Right lobe of liver (tissue), 6 donors: ENCODE results near the gene ANKRD16. TPM values are rescaled to one million over a fixed set of nuclear protein-coding genes. Genes with fewer than 3 reads are reported as not detected.

Source experiments
- ATAC-seq, 4 donors: fragments of 200-7000 bp; cut with Tn5 transposase; one replicate each; pipeline ENCODE4 v1.9.1; 2020; ENCODE audit warnings: mild to moderate bottlenecking in 4 of 4, moderate library complexity in 4 of 4
- DNase-seq, 3 donors: peaks; one replicate each; pipeline ENCODE4 v3.0.0-alpha.2; 2020
- H3K27ac ChIP-seq, 3 donors: fragments of 200-600 bp; one replicate each; pipeline ENCODE4 v1.8.0; 2022
- H3K27me3 ChIP-seq, 2 donors: fragments of 200-600 bp; one replicate each; pipeline ENCODE4 v1.8.0; 2022
- H3K36me3 ChIP-seq, 4 donors: fragments of 200-600 bp; sonication (generic) in 1 of 4; one replicate each; pipeline versions ENCODE4 v1.5.1 to v1.8.0; 2017 to 2022; ENCODE audit warnings: control low read depth in 1 of 4
- H3K4me1 ChIP-seq, 4 donors: fragments of 200-600 bp; sonication (generic) in 1 of 4; one replicate each; pipeline versions ENCODE4 v1.5.1 to v1.8.0; 2017 to 2022; ENCODE audit warnings: control low read depth in 1 of 4
- H3K4me3 ChIP-seq, 3 donors: fragments of 200-600 bp; one replicate each; pipeline ENCODE4 v1.8.0; 2022
- H3K9me3 ChIP-seq, 4 donors: fragments of 200-600 bp; sonication (generic) in 1 of 4; one replicate each; pipeline versions ENCODE4 v1.5.1 to v1.8.0; 2017 to 2022; ENCODE audit warnings: control low read depth in 1 of 4
- CTCF ChIP-seq, 4 donors: fragments of 200-600 bp in 3 of 4; fragments of 450-650 bp in 1 of 4; IDR thresholded peaks; one replicate each; pipeline versions ENCODE4 v1.5.1 to v1.8.0; 2016 to 2022; ENCODE audit warnings: antibody characterized with exemption in 4 of 4, mild to moderate bottlenecking in 2 of 4
- POLR2A ChIP-seq: fragments of 450-650 bp; IDR thresholded peaks from one replicate; pipeline ENCODE4 v1.6.1; 2017; ENCODE audit warnings: antibody characterized with exemption, mild to moderate bottlenecking
- WGBS: methylation state at CpG from one replicate; pipeline ENCODE4 v1.1.6; 2018; ENCODE audit warnings: low coverage, low lambda C conversion rate; ENCODE audit not compliant: insufficient coverage; ENCODE audit errors: missing lambda C conversion rate; 5-methylcytosine and 5-hydroxymethylcytosine counted together
- intact Hi-C, 2 donors: fragments of 100-400 bp; cut with DNase I; formaldehyde crosslinking; loops; one replicate each; pipeline versions ENCODE4 v1.11.2 to v1.14.1; 2022
- total RNA-seq, 6 experiments: library from RNA; depleted of rRNA in 2 of 6; stranded (reverse); fragments of >200 nt in 2 of 6; fragmentation: NEBNext Ultra II Directional in 3 of 6; extraction: Animal tissue kit (Norgen Biotek cat#: 25700) in 3 of 6; gene quantifications; one replicate each; pipeline versions ENCODE4 v1.1.0 to v1.2.4, GENCODE V29; 2016 to 2023
- donor health status: DM: no; HTN: yes; CAD: no.
- donor health status: DM: no; HTN: no; CAD: no.
- donor health status: DM: no; HTN: no; CAD: no.
- donor health status: DM: no; HTN: yes; CAD: no.
- donor health status: DM: no; HTN: yes; CAD: no.

ANKRD16 gene
- total RNA-seq, 6 experiments from 2014 or later = 1.8 to 6.1 (median 4.1) TPM

GRCh38 chr10:5862360-5862961 is 27.2 kb downstream of the ANKRD16 start:
- no peaks in the 10 kb centered on the region for H3K27me3 ChIP-seq
- no peak overlapping the region for H3K27ac ChIP-seq
- no peak overlapping the region for H3K4me3 ChIP-seq
- H3K4me1 ChIP-seq = no peaks in the 10 kb centered on the region
- intact Hi-C loops = no loop called here
- ATAC-seq (no peak), DNase-seq (no peak)
- no peaks in the 10 kb centered on the region for H3K36me3 ChIP-seq
- 100% methylated on average over 3 of the region's 7 CpGs for WGBS
- no peak for TF ChIP-seq POLR2A
- no peaks in the 10 kb centered on the region for H3K9me3 ChIP-seq

GRCh38 chr10:5860066-5860465 is 29.6 kb downstream of the ANKRD16 start:
- 67% methylated on average over 7 of the region's 7 CpGs for WGBS
- no peak overlapping the region for H3K27ac ChIP-seq
- no peaks in the 10 kb centered on the region for H3K27me3 ChIP-seq
- no peaks in the 10 kb centered on the region for H3K9me3 ChIP-seq
- no peak for TF ChIP-seq POLR2A
- no peak for TF ChIP-seq CTCF (IDR thresholded peaks at IDR 0.05)
- intact Hi-C loops = no loop called here
- ATAC-seq (peak in 3 of 4 donors; percentile 40 to 48 (median 43)), DNase-seq (no peak)
- H3K36me3 ChIP-seq = no peaks in the 10 kb centered on the region
- H3K4me3 ChIP-seq = no peak overlapping the region
- H3K4me1 ChIP-seq = no peaks in the 10 kb centered on the region

GRCh38 chr10:5858811-5859210 is 30.9 kb downstream of the ANKRD16 start:
- Histone ChIP-seq H3K36me3 (no peaks in the 10 kb centered on the region), H3K4me1 (no peaks in the 10 kb centered on the region), H3K4me3 (no peak overlapping the region), H3K9me3 (no peaks in the 10 kb centered on the region), H3K27ac (no peak overlapping the region), H3K27me3 (no peaks in the 10 kb centered on the region)
- DNase-seq (no peak), ATAC-seq (no peak)
- 86% methylated on average over 1 of the region's 5 CpGs for WGBS
- TF ChIP-seq CTCF (IDR thresholded peaks at IDR 0.05) = no peak
- no peak for TF ChIP-seq POLR2A
- intact Hi-C loops = no loop called here

GRCh38 chr10:5856701-5857004 is 33.0 kb downstream of the ANKRD16 start:
- Histone ChIP-seq H3K27me3 (no peaks in the 10 kb centered on the region), H3K4me3 (no peak overlapping the region), H3K36me3 (no peaks in the 10 kb centered on the region), H3K4me1 (no peaks in the 10 kb centered on the region), H3K9me3 (no peaks in the 10 kb centered on the region), H3K27ac (no peak overlapping the region)
- DNase-seq (no peak), ATAC-seq (no peak)
- intact Hi-C loops = no loop called here
- TF ChIP-seq CTCF (IDR thresholded peaks at IDR 0.05) (no peak), POLR2A (no peak)
- 42% methylated on average over 6 of the region's 7 CpGs for WGBS

GRCh38 chr10:5855979-5856700 is 33.6 kb downstream of the ANKRD16 start:
- Histone ChIP-seq H3K9me3 (no peaks in the 10 kb centered on the region), H3K27me3 (no peaks in the 10 kb centered on the region), H3K4me3 (no peak overlapping the region), H3K36me3 (no peaks in the 10 kb centered on the region), H3K27ac (no peak overlapping the region), H3K4me1 (no peaks in the 10 kb centered on the region)
- 66% methylated on average over 15 of the region's 18 CpGs for WGBS
- no peak for ATAC-seq
- no peak for DNase-seq
- intact Hi-C loops = no loop called here
- TF ChIP-seq POLR2A (no peak), CTCF (IDR thresholded peaks at IDR 0.05) (no peak)
